ENCODE data around the gene CNGA3.

DNA sequence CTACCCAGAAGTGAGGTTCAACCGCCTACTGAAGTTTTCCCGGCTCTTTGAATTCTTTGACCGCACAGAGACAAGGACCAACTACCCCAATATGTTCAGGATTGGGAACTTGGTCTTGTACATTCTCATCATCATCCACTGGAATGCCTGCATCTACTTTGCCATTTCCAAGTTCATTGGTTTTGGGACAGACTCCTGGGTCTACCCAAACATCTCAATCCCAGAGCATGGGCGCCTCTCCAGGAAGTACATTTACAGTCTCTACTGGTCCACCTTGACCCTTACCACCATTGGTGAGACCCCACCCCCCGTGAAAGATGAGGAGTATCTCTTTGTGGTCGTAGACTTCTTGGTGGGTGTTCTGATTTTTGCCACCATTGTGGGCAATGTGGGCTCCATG, 49.7 kb downstream of the CNGA3 start:
- TF ChIP-seq TRIM28 (IDR thresholded peaks at IDR 0.05; ENCODE audit: borderline replicate concordance, low read length) (no peak), ZNF76 (tag by site-specific recombination; IDR thresholded peaks at IDR 0.05; ENCODE audit: borderline replicate concordance, low read depth) (no peak), KLF1 (tag by site-specific recombination; IDR thresholded peaks at IDR 0.05) (no peak), KLF8 (tag by site-specific recombination; IDR thresholded peaks at IDR 0.05) (no peak), ZNF621 (tag by site-specific recombination; IDR thresholded peaks at IDR 0.05) (no peak), TCF7L2 (IDR thresholded peaks at IDR 0.05; ENCODE audit: borderline replicate concordance, low read depth, low read length) (no peak), ZNF423 (tag by site-specific recombination; IDR thresholded peaks at IDR 0.05) (no peak), ZNF10 (tag by site-specific recombination; IDR thresholded peaks at IDR 0.05) (no peak)
- TF ChIP-seq, protein P1, sequence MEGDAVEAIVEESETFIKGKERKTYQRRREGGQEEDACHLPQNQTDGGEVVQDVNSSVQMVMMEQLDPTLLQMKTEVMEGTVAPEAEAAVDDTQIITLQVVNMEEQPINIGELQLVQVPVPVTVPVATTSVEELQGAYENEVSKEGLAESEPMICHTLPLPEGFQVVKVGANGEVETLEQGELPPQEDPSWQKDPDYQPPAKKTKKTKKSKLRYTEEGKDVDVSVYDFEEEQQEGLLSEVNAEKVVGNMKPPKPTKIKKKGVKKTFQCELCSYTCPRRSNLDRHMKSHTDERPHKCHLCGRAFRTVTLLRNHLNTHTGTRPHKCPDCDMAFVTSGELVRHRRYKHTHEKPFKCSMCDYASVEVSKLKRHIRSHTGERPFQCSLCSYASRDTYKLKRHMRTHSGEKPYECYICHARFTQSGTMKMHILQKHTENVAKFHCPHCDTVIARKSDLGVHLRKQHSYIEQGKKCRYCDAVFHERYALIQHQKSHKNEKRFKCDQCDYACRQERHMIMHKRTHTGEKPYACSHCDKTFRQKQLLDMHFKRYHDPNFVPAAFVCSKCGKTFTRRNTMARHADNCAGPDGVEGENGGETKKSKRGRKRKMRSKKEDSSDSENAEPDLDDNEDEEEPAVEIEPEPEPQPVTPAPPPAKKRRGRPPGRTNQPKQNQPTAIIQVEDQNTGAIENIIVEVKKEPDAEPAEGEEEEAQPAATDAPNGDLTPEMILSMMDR (tag by site-specific recombination; IDR thresholded peaks at IDR 0.05), result no peak
- TF ChIP-seq, protein P2, sequence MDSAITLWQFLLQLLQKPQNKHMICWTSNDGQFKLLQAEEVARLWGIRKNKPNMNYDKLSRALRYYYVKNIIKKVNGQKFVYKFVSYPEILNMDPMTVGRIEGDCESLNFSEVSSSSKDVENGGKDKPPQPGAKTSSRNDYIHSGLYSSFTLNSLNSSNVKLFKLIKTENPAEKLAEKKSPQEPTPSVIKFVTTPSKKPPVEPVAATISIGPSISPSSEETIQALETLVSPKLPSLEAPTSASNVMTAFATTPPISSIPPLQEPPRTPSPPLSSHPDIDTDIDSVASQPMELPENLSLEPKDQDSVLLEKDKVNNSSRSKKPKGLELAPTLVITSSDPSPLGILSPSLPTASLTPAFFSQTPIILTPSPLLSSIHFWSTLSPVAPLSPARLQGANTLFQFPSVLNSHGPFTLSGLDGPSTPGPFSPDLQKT (IDR thresholded peaks at IDR 0.05; ENCODE audit: borderline replicate concordance, low read depth, low read length), result no peak
- TF ChIP-seq, protein P3, sequence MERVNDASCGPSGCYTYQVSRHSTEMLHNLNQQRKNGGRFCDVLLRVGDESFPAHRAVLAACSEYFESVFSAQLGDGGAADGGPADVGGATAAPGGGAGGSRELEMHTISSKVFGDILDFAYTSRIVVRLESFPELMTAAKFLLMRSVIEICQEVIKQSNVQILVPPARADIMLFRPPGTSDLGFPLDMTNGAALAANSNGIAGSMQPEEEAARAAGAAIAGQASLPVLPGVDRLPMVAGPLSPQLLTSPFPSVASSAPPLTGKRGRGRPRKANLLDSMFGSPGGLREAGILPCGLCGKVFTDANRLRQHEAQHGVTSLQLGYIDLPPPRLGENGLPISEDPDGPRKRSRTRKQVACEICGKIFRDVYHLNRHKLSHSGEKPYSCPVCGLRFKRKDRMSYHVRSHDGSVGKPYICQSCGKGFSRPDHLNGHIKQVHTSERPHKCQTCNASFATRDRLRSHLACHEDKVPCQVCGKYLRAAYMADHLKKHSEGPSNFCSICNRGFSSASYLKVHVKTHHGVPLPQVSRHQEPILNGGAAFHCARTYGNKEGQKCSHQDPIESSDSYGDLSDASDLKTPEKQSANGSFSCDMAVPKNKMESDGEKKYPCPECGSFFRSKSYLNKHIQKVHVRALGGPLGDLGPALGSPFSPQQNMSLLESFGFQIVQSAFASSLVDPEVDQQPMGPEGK (tag by site-specific recombination; IDR thresholded peaks at IDR 0.05), result no peak
